Mammary epithelial cell (primary cell): ENCODE measurements around the gene BLOC1S4.

Experiments used
- EZH2 ChIP-seq: IDR thresholded peaks from 2 replicates; pipeline ENCODE4 v1.6.1; 2012; ENCODE audit warnings: low read length, inconsistent platforms, borderline replicate concordance
- TF ChIP-seq, protein P1 (sequence below), 2 donors: IDR thresholded peaks in 1 of 2; conservative IDR thresholded peaks in 1 of 2; 2 replicates each; pipeline ENCODE4 v1.5.1; 2011 to 2012; ENCODE audit warnings: inconsistent platforms in 2 of 2, low read length in 2 of 2, mild to moderate bottlenecking in 2 of 2, control low read depth in 1 of 2, low read depth in 1 of 2; ENCODE audit not compliant: insufficient read depth in 1 of 2; ENCODE audit errors: extremely low read depth in 1 of 2

DNA sequence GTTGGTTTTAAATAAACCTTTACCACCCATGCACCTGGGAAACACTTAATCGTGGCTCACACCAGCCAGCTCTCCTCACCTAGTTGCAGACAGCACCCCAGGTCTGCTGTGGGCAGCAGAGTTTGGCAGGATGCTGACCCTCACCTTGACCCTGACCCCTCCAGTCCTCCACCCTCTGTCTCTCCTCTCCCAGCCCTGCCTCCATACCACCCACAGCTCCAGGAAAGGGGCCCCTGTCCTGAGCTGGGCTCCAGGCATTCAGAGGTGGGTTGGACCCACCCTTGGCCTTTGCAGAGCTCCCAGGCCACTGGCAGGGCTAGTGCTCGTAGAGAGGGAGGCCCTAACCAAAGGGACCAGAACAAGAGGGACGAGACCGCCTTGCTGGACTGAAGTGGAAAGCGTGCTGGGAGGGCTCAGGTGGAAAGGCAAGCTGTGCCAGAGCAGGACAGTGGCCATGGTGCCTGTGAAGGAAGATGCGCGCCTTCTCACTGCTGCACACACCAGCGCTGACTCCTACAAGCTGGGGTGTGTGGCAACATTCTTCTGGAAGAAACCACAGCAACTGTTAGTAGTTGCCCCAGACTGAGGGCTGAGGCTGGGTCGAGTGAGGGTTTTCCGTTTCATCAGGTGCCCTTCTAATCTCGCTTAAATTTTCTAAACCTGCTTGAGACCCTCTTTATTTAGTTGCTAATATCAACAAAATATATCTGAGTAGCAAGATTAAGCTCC lies 32.9 kb upstream of the BLOC1S4 start:
- TF ChIP-seq, protein P1, sequence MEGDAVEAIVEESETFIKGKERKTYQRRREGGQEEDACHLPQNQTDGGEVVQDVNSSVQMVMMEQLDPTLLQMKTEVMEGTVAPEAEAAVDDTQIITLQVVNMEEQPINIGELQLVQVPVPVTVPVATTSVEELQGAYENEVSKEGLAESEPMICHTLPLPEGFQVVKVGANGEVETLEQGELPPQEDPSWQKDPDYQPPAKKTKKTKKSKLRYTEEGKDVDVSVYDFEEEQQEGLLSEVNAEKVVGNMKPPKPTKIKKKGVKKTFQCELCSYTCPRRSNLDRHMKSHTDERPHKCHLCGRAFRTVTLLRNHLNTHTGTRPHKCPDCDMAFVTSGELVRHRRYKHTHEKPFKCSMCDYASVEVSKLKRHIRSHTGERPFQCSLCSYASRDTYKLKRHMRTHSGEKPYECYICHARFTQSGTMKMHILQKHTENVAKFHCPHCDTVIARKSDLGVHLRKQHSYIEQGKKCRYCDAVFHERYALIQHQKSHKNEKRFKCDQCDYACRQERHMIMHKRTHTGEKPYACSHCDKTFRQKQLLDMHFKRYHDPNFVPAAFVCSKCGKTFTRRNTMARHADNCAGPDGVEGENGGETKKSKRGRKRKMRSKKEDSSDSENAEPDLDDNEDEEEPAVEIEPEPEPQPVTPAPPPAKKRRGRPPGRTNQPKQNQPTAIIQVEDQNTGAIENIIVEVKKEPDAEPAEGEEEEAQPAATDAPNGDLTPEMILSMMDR (conservative IDR thresholded peaks at IDR 0.05 in 1 of 2, IDR thresholded peaks at IDR 0.05 in 1 of 2; ENCODE audit: extremely low read depth in 1 of 2, insufficient read depth in 1 of 2, low read depth in 1 of 2, low read length in 2 of 2): no peak
- TF ChIP-seq EZH2: no peak
